ENCODE results near the gene GTF2H2C.
A peak's percentile ranks its signal among the peaks of the same experiment; 100 is the strongest.
"Not testable (repeated sequence)": the region's sequence is repeated elsewhere in the genome, so short reads cannot be mapped to it uniquely, and the experiment has no call there.

Gene GTF2H2C

GRCh38 chr5:69559908-69560330 lies at the start of gene GTF2H2C:
Gene GTF2H2C (plus strand): TSS chr5:69560191. CDS start chr5:69565133, 4,942 bp downstream.
- peak; percentile 32 for TF ChIP-seq POLR2A (IDR thresholded peaks at IDR 0.05; ENCODE audit: low read length)
- DNase-seq: not testable (repeated sequence)

- DNase-seq: no peak
- TF ChIP-seq GATA1 (IDR thresholded peaks at IDR 0.05; ENCODE audit: low read depth, low read length) (no peak), POLR2A (IDR thresholded peaks at IDR 0.05; ENCODE audit: low read length) (no peak)
Observed at GRCh38 chr5:69510694-69511093, 49.3 kb upstream of the GTF2H2C start.

GRCh38 chr5:69512740-69513260 lies 47.2 kb upstream of the GTF2H2C start:
- no peak for DNase-seq
- TF ChIP-seq GATA1 (IDR thresholded peaks at IDR 0.05; ENCODE audit: low read depth, low read length): no peak
- TF ChIP-seq POLR2A (IDR thresholded peaks at IDR 0.05; ENCODE audit: low read length): no peak

GRCh38 chr5:69515570-69515969 lies 44.4 kb upstream of the GTF2H2C start:
- DNase-seq: not testable (repeated sequence)

- TF ChIP-seq POLR2A (IDR thresholded peaks at IDR 0.05; ENCODE audit: low read length) (no peak), GATA1 (IDR thresholded peaks at IDR 0.05; ENCODE audit: low read depth, low read length) (no peak)
- no peak for DNase-seq
Observed at GRCh38 chr5:69516769-69517168, 43.2 kb upstream of the GTF2H2C start.

- no peak for DNase-seq
- TF ChIP-seq POLR2A (IDR thresholded peaks at IDR 0.05; ENCODE audit: low read length): no peak
- TF ChIP-seq GATA1 (IDR thresholded peaks at IDR 0.05; ENCODE audit: low read depth, low read length): no peak
Observed at GRCh38 chr5:69517763-69518212, 42.2 kb upstream of the GTF2H2C start.

GRCh38 chr5:69519285-69519684 lies 40.7 kb upstream of the GTF2H2C start:
- no peak for TF ChIP-seq GATA1 (IDR thresholded peaks at IDR 0.05; ENCODE audit: low read depth, low read length)

GRCh38 chr5:69522035-69522434 lies 38.0 kb upstream of the GTF2H2C start:
- TF ChIP-seq POLR2A (IDR thresholded peaks at IDR 0.05; ENCODE audit: low read length) (no peak), GATA1 (IDR thresholded peaks at IDR 0.05; ENCODE audit: low read depth, low read length) (no peak)
- DNase-seq: no peak

More at GRCh38 chr5:69519285-69519684, 40.7 kb upstream of the GTF2H2C start:
- DNase-seq: no peak

GRCh38 chr5:69525490-69525889 lies 34.5 kb upstream of the GTF2H2C start:
- TF ChIP-seq GATA1 (IDR thresholded peaks at IDR 0.05; ENCODE audit: low read depth, low read length) (no peak), POLR2A (IDR thresholded peaks at IDR 0.05; ENCODE audit: low read length) (no peak)
- no peak for DNase-seq

GRCh38 chr5:69526660-69527059 lies 33.3 kb upstream of the GTF2H2C start:
- TF ChIP-seq POLR2A (IDR thresholded peaks at IDR 0.05; ENCODE audit: low read length): no peak
- TF ChIP-seq GATA1 (IDR thresholded peaks at IDR 0.05; ENCODE audit: low read depth, low read length): no peak
- no peak for DNase-seq

GRCh38 chr5:69527128-69527770 lies 32.7 kb upstream of the GTF2H2C start:
- no peak for TF ChIP-seq GATA1 (IDR thresholded peaks at IDR 0.05; ENCODE audit: low read depth, low read length)
- TF ChIP-seq POLR2A (IDR thresholded peaks at IDR 0.05; ENCODE audit: low read length): no peak

GRCh38 chr5:69528035-69528434 lies 32.0 kb upstream of the GTF2H2C start:
- DNase-seq: no peak

More at GRCh38 chr5:69527128-69527770, 32.7 kb upstream of the GTF2H2C start:
- no peak for DNase-seq

GRCh38 chr5:69528609-69529008 lies 31.4 kb upstream of the GTF2H2C start:
- no peak for DNase-seq
- TF ChIP-seq POLR2A (IDR thresholded peaks at IDR 0.05; ENCODE audit: low read length) (no peak), GATA1 (IDR thresholded peaks at IDR 0.05; ENCODE audit: low read depth, low read length) (no peak)

More at GRCh38 chr5:69528035-69528434, 32.0 kb upstream of the GTF2H2C start:
- TF ChIP-seq GATA1 (IDR thresholded peaks at IDR 0.05; ENCODE audit: low read depth, low read length): no peak
- no peak for TF ChIP-seq POLR2A (IDR thresholded peaks at IDR 0.05; ENCODE audit: low read length)

- DNase-seq: no peak
- TF ChIP-seq GATA1 (IDR thresholded peaks at IDR 0.05; ENCODE audit: low read depth, low read length): no peak
- TF ChIP-seq POLR2A (IDR thresholded peaks at IDR 0.05; ENCODE audit: low read length): no peak
Observed at GRCh38 chr5:69530561-69531405, 29.2 kb upstream of the GTF2H2C start.

Measured in erythroblast (primary cell).